HTERT RPE-1 (cell line): ENCODE data around the gene SLC2A2.

Experiments
- in situ Hi-C: fragments of 300-500 bp; cut with MboI; formaldehyde crosslinking; loops from 4 replicates; pipeline ENCODE4 v1.14.3; 2020; ENCODE audit warnings: low sequenced_read_pairs

The SLC2A2 gene

DNA sequence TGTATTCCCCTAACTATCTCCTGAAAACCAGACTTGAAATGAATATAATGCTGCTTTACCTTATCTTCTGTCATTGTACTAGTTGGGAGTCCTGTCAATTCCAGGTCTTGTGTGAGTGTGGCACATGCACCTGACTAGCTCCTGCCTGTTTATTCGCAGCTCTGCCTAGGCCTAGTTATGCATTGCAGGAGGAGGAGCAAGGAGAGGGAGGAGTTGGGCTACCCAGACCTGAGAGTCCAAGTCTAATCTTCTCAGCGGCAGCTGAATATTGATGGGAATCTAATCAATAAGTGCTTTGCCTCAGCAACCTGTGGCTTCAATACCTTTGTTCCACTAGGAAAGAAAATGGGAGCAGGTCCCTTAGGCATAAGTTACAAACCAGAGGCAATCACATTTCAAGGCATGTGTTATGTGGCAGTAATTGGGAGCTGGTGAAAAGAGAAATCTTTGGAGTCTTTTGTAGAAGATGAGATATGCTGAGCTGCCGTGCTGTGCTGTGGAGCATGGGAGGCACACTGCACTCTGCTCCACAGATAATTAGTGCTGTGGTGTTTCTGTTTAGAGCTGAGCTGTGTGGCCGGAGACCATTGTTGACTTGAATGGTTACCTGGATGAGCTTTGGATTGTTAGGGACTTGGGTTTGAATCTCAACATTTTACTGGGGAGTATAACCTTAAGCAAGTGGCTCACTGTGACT, at the start of gene SLC2A2:
SLC2A2 (minus strand) TSS at position 124 of the 697 bp plus-strand sequence; CDS start at position 74, 50 bp downstream.
- in situ Hi-C loops, result no loop called here

- in situ Hi-C loops, result no loop called here
Observed at GRCh38 chr3:171072432-171072831, 45.9 kb upstream of the SLC2A2 start.

DNA sequence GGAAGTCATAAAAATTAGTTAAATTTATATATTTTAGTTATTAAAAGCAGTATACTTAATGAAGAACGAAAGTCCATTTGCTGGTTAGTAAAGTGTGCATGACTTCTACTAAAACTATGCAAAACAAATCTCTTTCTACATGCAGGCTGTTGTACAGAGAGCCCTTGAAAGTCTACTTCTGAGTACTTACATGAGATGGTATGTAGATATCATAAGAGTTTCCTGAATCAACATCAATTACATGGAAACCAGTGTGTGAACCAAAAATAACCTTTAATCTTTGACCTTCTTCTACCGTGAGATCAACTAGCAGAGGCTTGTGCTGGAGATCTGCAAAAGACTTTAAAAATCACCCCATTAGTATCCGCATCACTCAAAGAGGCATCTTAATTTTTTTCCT, 42.1 kb upstream of the SLC2A2 start:
- in situ Hi-C loops, result no loop called here

DNA sequence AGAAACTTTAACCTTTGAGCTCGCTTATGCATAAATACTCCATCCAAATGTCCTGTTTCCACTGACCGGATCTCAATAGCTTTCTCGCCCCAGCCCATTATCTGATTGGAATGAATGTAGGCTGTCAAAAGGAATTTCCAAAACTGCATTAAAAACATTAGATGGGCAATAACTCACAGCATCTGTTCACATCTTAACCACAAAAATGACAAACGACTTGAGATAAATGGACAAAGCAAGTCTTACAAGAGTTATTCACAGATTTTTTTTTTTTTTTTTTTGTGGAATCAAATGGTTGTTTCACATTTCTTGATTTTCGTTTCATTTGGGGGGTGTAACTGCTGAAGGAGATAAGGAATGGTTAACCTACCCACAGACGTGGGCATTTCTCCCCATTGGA, 39.7 kb upstream of the SLC2A2 start:
- in situ Hi-C loops, result no loop called here

DNA sequence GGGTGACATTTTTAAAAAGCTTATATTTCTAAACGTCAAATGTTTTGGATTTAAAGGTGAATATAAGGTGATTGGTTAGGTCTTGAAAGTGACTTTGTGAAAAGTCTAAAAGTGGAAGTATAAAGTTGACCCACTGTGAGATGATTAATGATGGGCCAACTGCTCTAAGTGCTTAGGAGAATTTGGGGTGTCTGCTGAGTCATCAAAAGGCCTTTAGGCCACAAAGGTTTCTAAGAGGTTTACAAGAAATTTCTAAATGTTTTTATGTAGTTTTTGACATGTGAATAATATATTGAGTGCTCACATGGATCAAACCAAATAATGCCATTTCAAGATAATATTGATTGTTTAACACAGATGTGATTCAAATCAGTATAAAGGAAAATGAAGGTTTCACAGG, 39.2 kb upstream of the SLC2A2 start:
- in situ Hi-C loops, result no loop called here

DNA sequence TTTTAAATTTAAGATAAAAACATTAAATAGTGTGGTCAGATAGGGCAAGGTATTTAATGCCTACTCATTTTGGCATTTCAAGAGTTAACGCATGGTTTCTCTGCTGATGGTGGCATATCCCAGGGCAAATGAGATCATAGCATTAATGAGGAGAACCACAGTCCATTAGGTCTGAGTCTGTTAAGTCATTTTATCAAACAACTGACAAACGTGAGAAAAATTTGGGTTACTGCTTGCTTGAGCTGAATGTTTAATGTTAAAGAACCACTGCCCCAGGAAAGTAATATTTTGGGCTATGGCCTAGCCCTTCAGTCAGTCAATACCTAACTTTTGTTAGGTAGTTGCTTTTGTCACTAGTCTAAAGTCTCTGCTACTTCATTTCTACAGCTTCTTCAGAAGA, 37.9 kb upstream of the SLC2A2 start:
- in situ Hi-C loops, result no loop called here

DNA sequence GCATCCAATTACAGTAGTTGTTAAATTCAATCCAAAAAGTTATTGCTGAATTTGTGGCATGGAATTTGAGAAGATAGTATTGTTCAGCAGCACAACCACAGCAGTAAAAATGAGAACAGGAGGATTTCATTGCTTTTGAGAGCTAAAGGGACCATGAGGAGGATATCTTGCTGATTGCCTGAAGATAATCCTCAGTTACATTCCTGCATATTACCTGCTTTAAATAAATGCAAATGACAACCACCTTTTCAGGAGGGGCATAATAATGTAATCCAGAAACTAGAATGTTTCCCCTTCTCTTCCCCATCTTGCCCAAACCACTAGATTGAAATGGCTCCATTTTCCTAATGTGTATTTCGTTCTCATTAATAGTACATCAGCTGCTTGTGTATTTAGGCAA, 35.2 kb upstream of the SLC2A2 start:
- in situ Hi-C loops, result no loop called here

DNA sequence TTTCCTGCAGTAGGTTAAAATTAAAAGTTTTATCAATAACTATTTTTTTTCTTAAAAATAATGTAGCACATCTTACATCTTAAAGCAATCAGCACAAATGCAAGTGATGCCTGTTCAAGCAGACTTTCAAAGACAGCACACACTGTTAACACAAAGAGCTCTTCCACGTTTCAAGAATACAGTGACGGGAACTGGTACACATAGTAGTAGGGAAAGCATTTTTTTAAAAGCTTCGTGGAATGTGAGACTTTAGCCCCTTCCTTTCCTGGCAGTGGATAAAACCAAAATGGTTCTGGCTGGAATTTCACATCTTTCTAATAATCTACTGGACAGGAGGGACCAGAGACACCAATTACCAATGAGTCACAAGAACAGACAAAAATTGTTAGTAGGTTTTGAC, 33.5 kb upstream of the SLC2A2 start:
- in situ Hi-C loops, result no loop called here

DNA sequence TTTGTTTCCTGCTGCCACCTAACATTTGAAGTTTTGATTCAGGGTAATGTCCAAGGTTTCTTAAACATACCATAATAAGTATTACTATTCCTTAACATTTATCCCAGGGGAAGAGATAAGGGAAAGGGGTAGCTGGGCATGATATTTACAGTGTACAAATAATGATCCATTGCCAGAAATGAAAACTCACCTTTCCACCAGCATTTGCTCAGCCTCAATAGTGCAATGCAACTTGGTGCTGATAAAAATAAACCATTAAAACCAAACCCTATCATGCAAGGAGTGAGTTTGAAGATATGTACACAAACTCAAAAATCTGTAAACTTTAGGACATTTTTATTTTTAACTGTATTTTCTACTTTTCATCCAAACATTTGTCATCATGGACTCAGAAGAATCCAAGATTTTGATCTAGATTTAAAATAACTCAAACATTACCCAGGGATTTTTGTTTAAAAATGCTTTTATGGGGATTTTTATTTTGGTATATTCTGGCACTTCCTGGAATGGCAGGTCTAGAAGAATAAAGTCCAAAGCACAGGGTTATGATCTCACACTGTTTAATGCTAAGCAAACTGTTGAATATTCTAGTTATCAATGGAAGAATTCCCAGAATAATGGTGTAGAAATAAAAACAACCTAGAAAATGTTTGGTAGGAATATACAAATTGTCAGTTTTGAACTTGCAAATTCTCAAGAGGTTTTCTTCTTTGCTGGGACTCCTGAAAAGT, 32.5 kb upstream of the SLC2A2 start:
- in situ Hi-C loops, result no loop called here

GRCh38 chr3:171058058-171058457, 31.5 kb upstream of the SLC2A2 start:
- in situ Hi-C loops, result no loop called here

DNA sequence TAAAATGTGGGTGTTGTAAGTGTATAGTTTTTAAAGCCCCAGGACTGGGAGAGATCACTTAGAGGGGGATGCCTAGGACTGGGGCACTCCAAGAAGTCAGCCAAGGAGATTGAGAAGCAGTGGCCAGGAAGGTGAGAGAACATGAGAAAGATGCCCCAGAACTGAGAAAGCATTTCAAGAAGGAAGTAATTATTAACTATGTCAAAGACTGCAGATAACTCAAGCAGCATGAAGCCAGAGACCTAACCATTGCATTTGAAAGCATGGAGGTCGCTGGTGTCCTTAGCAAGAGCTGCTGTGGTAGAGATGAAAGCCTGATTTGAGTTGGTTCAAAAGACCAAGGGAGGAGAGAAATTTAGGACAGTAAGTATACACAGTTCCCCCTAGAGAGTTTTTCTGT, 30.6 kb upstream of the SLC2A2 start:
- in situ Hi-C loops, result no loop called here

DNA sequence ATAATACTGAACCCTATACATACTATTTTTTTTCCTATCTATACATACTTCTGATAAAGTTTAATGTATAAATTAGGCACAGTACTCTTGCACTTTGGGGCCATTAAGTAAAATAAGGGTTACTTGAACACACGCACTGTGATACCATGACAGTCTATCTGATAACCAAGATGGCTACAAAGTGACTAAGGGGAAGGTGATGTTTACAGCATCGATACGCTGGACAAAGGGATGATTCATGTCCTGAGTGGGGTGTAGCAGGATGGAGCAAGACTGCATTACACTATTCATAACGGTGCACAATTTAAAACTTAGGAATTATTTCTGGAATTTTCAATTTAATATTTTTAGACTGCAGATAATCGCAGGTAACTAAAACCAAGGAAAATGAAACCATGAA, 30.0 kb upstream of the SLC2A2 start:
- in situ Hi-C loops, result no loop called here

GRCh38 chr3:171055336-171056178, 29.0 kb upstream of the SLC2A2 start:
- in situ Hi-C loops, result no loop called here

DNA sequence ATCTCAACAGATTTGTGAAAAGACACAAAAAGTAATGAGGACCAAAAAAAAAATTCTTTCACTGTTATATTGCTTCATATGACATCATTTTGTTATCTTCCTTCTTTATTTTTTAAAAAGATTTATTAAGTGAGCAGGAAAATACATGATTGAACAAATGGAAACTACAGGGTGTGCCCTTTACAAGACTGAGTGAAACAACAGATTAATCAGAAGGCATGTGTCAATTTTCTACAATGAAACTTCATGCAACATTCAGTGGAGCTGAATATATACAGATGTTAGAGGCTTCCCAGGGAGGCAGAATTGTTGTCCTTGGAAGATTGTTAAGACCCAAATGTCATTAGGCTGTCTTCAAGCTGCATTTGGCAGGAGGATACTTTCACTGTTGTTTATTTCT, 28.4 kb upstream of the SLC2A2 start:
- in situ Hi-C loops, result no loop called here

- in situ Hi-C loops, result no loop called here
Observed at GRCh38 chr3:171054231-171054630, 27.7 kb upstream of the SLC2A2 start.

DNA sequence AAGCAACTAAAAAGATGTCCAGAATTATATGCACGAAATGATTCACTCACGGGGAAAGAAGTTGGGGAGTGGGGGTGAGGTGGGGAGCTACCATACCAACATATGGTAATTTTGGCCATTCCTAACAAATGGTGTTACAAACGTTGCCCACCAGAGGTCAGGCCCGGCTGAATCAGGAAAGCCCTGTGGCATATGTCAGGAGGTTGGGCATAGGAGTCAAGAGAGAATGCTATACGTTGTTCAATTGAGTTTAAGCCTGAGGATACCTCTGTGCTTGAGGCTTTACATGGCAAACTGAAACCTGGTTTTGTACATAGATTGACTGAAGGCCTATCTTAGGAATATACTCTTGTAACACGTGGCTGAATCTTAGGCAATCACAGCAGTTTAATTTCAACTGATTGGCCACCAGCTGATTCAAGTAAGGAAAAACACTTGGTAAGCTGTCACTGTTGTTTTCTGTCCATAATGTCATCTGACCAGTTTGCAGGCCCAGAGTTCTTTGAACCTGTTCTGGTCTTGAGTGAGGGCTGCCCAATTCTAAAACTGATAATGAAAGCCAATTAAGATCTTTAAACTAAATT, 23.4 kb upstream of the SLC2A2 start:
- in situ Hi-C loops, result no loop called here

DNA sequence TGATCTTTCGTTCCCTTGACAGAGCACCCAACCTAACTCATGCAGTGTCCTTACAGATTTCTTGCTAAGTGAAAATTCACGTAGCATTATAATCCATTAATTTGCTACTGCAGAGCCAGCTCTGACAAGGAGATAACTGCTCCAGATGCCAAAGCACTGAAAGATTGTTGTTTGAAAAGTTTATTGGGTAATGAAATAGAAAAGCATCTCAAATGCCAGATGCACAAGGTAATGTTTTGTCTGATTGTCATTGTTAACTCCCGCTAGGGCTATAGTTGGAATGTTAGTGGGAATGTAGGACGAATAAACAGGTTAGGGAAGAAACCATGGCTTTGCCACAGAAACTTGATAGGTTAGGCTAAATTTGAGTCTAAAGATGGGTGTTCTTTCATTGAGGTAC, 20.2 kb upstream of the SLC2A2 start:
- in situ Hi-C loops, result no loop called here

- in situ Hi-C loops, result no loop called here
Observed at GRCh38 chr3:171044835-171045793, 18.6 kb upstream of the SLC2A2 start.

GRCh38 chr3:171044384-171044783, 17.9 kb upstream of the SLC2A2 start:
- in situ Hi-C loops, result no loop called here

GRCh38 chr3:171039674-171040073, 13.2 kb upstream of the SLC2A2 start:
- in situ Hi-C loops, result no loop called here
